AG10803 (cell line): ENCODE data around the gene GNAO1.

Source experiments
- DNase-seq: peaks from one replicate; pipeline ENCODE4 v3.0.0; 2010; ENCODE audit warnings: low read depth
- H3K4me3 ChIP-seq: 2 replicates; pipeline ENCODE4 v1.5.1; 2011; ENCODE audit warnings: mild to moderate bottlenecking, low read length, control low read depth
- CTCF ChIP-seq: conservative IDR thresholded peaks from 2 replicates; pipeline ENCODE4 v1.5.1; 2011; ENCODE audit warnings: mild to moderate bottlenecking, low read length, control low read depth, inconsistent platforms

Gene GNAO1

GRCh38 chr16:56344518-56345405 is 153.5 kb downstream of the GNAO1 start:
- H3K4me3 ChIP-seq = no peak overlapping the region
- no peak for TF ChIP-seq CTCF
- DNase-seq = no peak

- DNase-seq = no peak
- TF ChIP-seq CTCF = no peak
- H3K4me3 ChIP-seq = no peak overlapping the region
Measured at GRCh38 chr16:56345406-56346050, 154.2 kb downstream of the GNAO1 start.

GRCh38 chr16:56346131-56346890 is 155.0 kb downstream of the GNAO1 start:
- H3K4me3 ChIP-seq = no peak overlapping the region
- TF ChIP-seq CTCF = no peak
- DNase-seq = no peak

GRCh38 chr16:56347166-56347565 is 155.9 kb downstream of the GNAO1 start:
- DNase-seq = no peak
- H3K4me3 ChIP-seq = no peak overlapping the region
- no peak for TF ChIP-seq CTCF

- no peak for DNase-seq
- no peak for TF ChIP-seq CTCF
Measured at GRCh38 chr16:56347670-56348069, 156.4 kb downstream of the GNAO1 start.

GRCh38 chr16:56348168-56349085 is 157.1 kb downstream of the GNAO1 start:
- no peak for TF ChIP-seq CTCF
- DNase-seq = no peak
- no peak overlapping the region for H3K4me3 ChIP-seq

More at GRCh38 chr16:56347670-56348069, 156.4 kb downstream of the GNAO1 start:
- no peak overlapping the region for H3K4me3 ChIP-seq
